Neural cell (in vitro differentiated cells): ENCODE data around the gene HDDC3. TPM values are rescaled to one million over a fixed set of nuclear protein-coding genes. Genes with fewer than 3 reads are reported as not detected.

Experiments used
- H2AFZ ChIP-seq: fragments of 200-600, 300-800 bp; sonication (generic), shearing (Covaris generic); 2 replicates; pipeline ENCODE4 v1.6.0; 2014; ENCODE audit warnings: low read depth, mild to moderate bottlenecking, antibody characterized with exemption, low read length, moderate library complexity
- H3F3A ChIP-seq: fragments of 200-600 bp; shearing (Covaris generic); 2 replicates; pipeline ENCODE4 v1.6.1; 2016; ENCODE audit warnings: mild to moderate bottlenecking, moderate library complexity, mixed read lengths, antibody characterized with exemption, low read length; ENCODE audit not compliant: insufficient read depth, poor library complexity, severe bottlenecking
- H3K27ac ChIP-seq: fragments of 200-600, 300-800 bp; sonication (generic), shearing (Covaris generic); 2 replicates; pipeline ENCODE4 v1.5.1; 2014; ENCODE audit warnings: mild to moderate bottlenecking, low read length, moderate library complexity
- H3K27me3 ChIP-seq: fragments of 300-800, 200-600 bp; sonication (generic), shearing (Covaris generic); 2 replicates; pipeline ENCODE4 v1.6.0; 2014; ENCODE audit warnings: mild to moderate bottlenecking, low read depth, low read length, moderate library complexity; ENCODE audit not compliant: insufficient read depth
- H3K36me3 ChIP-seq: fragments of 300-800, 200-600 bp; sonication (generic), shearing (Covaris generic); 2 replicates; pipeline ENCODE4 v1.5.1; 2014; ENCODE audit warnings: mild to moderate bottlenecking, antibody characterized with exemption, low read length, moderate library complexity; ENCODE audit not compliant: insufficient read depth
- H3K4me2 ChIP-seq: fragments of 300-800, 200-600 bp; sonication (generic), shearing (Covaris generic); 2 replicates; pipeline ENCODE4 v1.6.0; 2014; ENCODE audit warnings: mild to moderate bottlenecking, low read length
- H3K4me3 ChIP-seq: fragments of 300-800, 200-600 bp; sonication (generic), shearing (Covaris generic); 2 replicates; pipeline ENCODE4 v1.5.1; 2014; ENCODE audit warnings: mild to moderate bottlenecking, low read length, moderate library complexity
- H3K79me2 ChIP-seq: fragments of 200-600 bp; shearing (Covaris generic); replicated peaks from 2 replicates; pipeline ENCODE4 v1.6.0; 2014; ENCODE audit warnings: mild to moderate bottlenecking, low read length, moderate library complexity; ENCODE audit not compliant: insufficient read depth
- H3K9ac ChIP-seq: fragments of 300-800, 200-600 bp; sonication (generic), shearing (Covaris generic); 2 replicates; pipeline ENCODE4 v1.6.1; 2016; ENCODE audit warnings: mild to moderate bottlenecking, low read length, mixed read lengths
- H3K9me2 ChIP-seq: fragments of 200-600 bp; shearing (Covaris generic); 2 replicates; pipeline ENCODE4 v1.6.1; 2016; ENCODE audit warnings: mild to moderate bottlenecking, low read length, mixed read lengths; ENCODE audit not compliant: insufficient read depth
- H3K9me3 ChIP-seq: fragments of 200-600, 300-800 bp; sonication (generic), shearing (Covaris generic); 2 replicates; pipeline ENCODE4 v1.6.1; 2016; ENCODE audit warnings: mild to moderate bottlenecking, mixed run types, low read length, moderate library complexity, mixed read lengths
- H4K20me1 ChIP-seq: fragments of 200-600 bp; shearing (Covaris generic); 2 replicates; pipeline ENCODE4 v1.6.1; 2016; ENCODE audit warnings: mild to moderate bottlenecking, mixed run types; ENCODE audit not compliant: insufficient read depth
- EP300 ChIP-seq: fragments of 450-650 bp; conservative IDR thresholded peaks from 2 replicates; pipeline ENCODE4 v1.6.1; 2014; ENCODE audit warnings: antibody characterized with exemption, mild to moderate bottlenecking, moderate library complexity; ENCODE audit not compliant: poor library complexity, severe bottlenecking
- EZH2 ChIP-seq: fragments of 200-600, 300-800 bp; shearing (Covaris generic), sonication (generic); IDR thresholded peaks from 2 replicates; pipeline ENCODE4 v1.6.1; 2014; ENCODE audit warnings: antibody characterized with exemption, low read length, borderline replicate concordance, mild to moderate bottlenecking; ENCODE audit not compliant: insufficient read depth, poor library complexity, severe bottlenecking
- MXI1 ChIP-seq: fragments of 450-650 bp; conservative IDR thresholded peaks from 2 replicates; pipeline ENCODE4 v1.6.1; 2014; ENCODE audit warnings: antibody characterized with exemption, mild to moderate bottlenecking; ENCODE audit not compliant: poor library complexity, severe bottlenecking
- POLR2AphosphoS5 ChIP-seq: IDR thresholded peaks from 2 replicates; pipeline ENCODE4 v1.6.1; 2012
- RAD21 ChIP-seq: fragments of 450-650 bp; conservative IDR thresholded peaks from 2 replicates; pipeline ENCODE4 v1.6.1; 2014; ENCODE audit warnings: antibody characterized with exemption, mild to moderate bottlenecking, moderate library complexity
- REST ChIP-seq: IDR thresholded peaks from 2 replicates; pipeline ENCODE4 v1.6.1; 2012; ENCODE audit warnings: borderline replicate concordance
- SMC3 ChIP-seq: fragments of 450-650 bp; conservative IDR thresholded peaks from 2 replicates; pipeline ENCODE4 v1.6.1; 2014; ENCODE audit warnings: antibody characterized with exemption, mild to moderate bottlenecking, moderate library complexity; ENCODE audit not compliant: poor library complexity
- TAF1 ChIP-seq: IDR thresholded peaks from 2 replicates; pipeline ENCODE4 v1.6.1; 2012; ENCODE audit warnings: low read depth
- polyA plus RNA-seq: library from polyadenylated mRNA; depleted of rRNA; stranded (reverse); fragments of >200 nt; gene quantifications from 2 replicates; pipeline ENCODE4 v1.2.3, GENCODE V29; 2014
- TF ChIP-seq, protein P1 (sequence below): fragments of 450-650 bp; IDR thresholded peaks from 2 replicates; pipeline ENCODE4 v1.5.1; 2014; ENCODE audit warnings: antibody characterized with exemption, mild to moderate bottlenecking, moderate library complexity; ENCODE audit not compliant: poor library complexity, severe bottlenecking

Gene HDDC3
- polyA plus RNA-seq, 1 donor from 2014 or later = 20.1 TPM

- no peaks in the 10 kb centered on the region for H4K20me1 ChIP-seq
- no peaks in the 10 kb centered on the region for H3K27me3 ChIP-seq
- no peak for TF ChIP-seq MXI1
- no peak for TF ChIP-seq RAD21
- TF ChIP-seq, protein P1, sequence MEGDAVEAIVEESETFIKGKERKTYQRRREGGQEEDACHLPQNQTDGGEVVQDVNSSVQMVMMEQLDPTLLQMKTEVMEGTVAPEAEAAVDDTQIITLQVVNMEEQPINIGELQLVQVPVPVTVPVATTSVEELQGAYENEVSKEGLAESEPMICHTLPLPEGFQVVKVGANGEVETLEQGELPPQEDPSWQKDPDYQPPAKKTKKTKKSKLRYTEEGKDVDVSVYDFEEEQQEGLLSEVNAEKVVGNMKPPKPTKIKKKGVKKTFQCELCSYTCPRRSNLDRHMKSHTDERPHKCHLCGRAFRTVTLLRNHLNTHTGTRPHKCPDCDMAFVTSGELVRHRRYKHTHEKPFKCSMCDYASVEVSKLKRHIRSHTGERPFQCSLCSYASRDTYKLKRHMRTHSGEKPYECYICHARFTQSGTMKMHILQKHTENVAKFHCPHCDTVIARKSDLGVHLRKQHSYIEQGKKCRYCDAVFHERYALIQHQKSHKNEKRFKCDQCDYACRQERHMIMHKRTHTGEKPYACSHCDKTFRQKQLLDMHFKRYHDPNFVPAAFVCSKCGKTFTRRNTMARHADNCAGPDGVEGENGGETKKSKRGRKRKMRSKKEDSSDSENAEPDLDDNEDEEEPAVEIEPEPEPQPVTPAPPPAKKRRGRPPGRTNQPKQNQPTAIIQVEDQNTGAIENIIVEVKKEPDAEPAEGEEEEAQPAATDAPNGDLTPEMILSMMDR = no peak
- TF ChIP-seq TAF1 = no peak
- TF ChIP-seq EP300 = no peak
- no peak for TF ChIP-seq SMC3
- no peak for TF ChIP-seq REST
- TF ChIP-seq POLR2AphosphoS5 = no peak
- TF ChIP-seq EZH2 = no peak
- no peaks in the 10 kb centered on the region for H3K79me2 ChIP-seq
- no peaks in the 10 kb centered on the region for H3K9me2 ChIP-seq
- H3K9me3 ChIP-seq = no peaks in the 10 kb centered on the region
- no peak overlapping the region for H3K27ac ChIP-seq
- H3F3A ChIP-seq = no peaks in the 10 kb centered on the region
- H3K9ac ChIP-seq = no peak overlapping the region
- H2AFZ ChIP-seq = no peak overlapping the region
- H3K4me3 ChIP-seq = no peak overlapping the region
- no peak overlapping the region for H3K4me2 ChIP-seq
- H3K36me3 ChIP-seq = no peaks in the 10 kb centered on the region
These were observed 41.9 kb upstream of the HDDC3 start for GRCh38 chr15:90974216-90974615.

DNA sequence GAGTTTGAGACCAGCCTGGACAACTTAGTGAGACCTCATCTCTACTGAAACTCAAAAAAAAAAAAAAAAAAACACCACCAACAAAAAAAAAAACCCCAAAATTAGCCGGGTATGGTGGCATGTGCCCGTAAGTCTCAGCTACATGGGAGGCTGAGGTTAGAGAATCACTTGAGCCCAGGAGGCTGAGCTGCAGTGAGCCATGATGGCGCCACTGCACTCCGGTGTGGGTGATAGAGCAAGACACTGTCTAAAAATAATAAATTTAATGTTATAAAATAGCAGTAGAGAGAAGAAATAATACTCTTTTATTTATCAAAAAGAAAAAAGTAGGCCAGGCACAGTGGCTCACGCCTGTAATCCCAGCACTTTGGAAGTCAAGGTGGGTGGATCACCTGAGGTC is 39.8 kb upstream of the HDDC3 start:
- Histone ChIP-seq H3K27ac (no peak overlapping the region), H3K9me2 (no peaks in the 10 kb centered on the region), H2AFZ (no peak overlapping the region), H3K4me3 (no peak overlapping the region), H3F3A (no peaks in the 10 kb centered on the region), H3K36me3 (no peaks in the 10 kb centered on the region), H4K20me1 (no peaks in the 10 kb centered on the region), H3K9me3 (no peaks in the 10 kb centered on the region), H3K27me3 (no peaks in the 10 kb centered on the region), H3K4me2 (no peak overlapping the region), H3K79me2 (no peaks in the 10 kb centered on the region), H3K9ac (no peak overlapping the region)
- TF ChIP-seq POLR2AphosphoS5 = no peak
- TF ChIP-seq, protein P1 = no peak
- no peak for TF ChIP-seq REST
- TF ChIP-seq TAF1 = no peak
- no peak for TF ChIP-seq SMC3
- TF ChIP-seq MXI1 = no peak
- no peak for TF ChIP-seq EZH2
- TF ChIP-seq EP300 = no peak
- no peak for TF ChIP-seq RAD21
